ENCODE measurements around the gene IRF2BP1.

DNA sequence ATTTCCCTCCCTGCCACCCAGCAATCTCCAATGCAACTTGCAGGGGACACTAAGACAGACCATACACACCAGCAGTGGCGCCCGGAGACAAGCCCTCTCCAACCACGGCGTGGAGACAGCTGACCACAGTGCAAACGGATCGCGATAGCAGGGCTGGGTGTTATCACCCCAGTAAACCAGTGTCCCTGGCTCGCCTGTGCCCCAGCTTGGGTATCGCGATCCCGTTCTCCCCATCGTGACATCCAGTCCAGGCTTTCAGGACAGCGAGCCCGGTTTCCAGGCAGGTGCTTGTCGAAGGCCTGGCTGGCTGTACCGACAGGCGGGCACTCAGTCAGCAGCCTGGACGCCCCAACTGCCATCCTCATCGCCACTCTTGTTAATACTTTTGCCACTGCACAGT is 49.3 kb upstream of the IRF2BP1 start:
- TF ChIP-seq ZNF224 (CRISPR knock-in tag; IDR thresholded peaks at IDR 0.05), result no peak
- no peak for TF ChIP-seq SIN3A (IDR thresholded peaks at IDR 0.05; ENCODE audit: borderline replicate concordance, low read depth, low read length)
- TF ChIP-seq, protein P1, sequence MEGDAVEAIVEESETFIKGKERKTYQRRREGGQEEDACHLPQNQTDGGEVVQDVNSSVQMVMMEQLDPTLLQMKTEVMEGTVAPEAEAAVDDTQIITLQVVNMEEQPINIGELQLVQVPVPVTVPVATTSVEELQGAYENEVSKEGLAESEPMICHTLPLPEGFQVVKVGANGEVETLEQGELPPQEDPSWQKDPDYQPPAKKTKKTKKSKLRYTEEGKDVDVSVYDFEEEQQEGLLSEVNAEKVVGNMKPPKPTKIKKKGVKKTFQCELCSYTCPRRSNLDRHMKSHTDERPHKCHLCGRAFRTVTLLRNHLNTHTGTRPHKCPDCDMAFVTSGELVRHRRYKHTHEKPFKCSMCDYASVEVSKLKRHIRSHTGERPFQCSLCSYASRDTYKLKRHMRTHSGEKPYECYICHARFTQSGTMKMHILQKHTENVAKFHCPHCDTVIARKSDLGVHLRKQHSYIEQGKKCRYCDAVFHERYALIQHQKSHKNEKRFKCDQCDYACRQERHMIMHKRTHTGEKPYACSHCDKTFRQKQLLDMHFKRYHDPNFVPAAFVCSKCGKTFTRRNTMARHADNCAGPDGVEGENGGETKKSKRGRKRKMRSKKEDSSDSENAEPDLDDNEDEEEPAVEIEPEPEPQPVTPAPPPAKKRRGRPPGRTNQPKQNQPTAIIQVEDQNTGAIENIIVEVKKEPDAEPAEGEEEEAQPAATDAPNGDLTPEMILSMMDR (CRISPR knock-in tag; IDR thresholded peaks at IDR 0.05), result no peak

Data from HepG2 (cell line).